ENCODE results near the gene PRADC1.

GRCh38 chr2:73256618-73256922, 23.5 kb upstream of the PRADC1 start:
- no peak for TF ChIP-seq EZH2 (IDR thresholded peaks at IDR 0.05; ENCODE audit: borderline replicate concordance, low read depth, low read length, severe bottlenecking)
- TF ChIP-seq CTCF (IDR thresholded peaks at IDR 0.05; ENCODE audit: borderline replicate concordance, extremely low read depth, low read length, poor library complexity, severe bottlenecking), result no peak

Measured in DND-41 (cell line).